Stimulated activated naive CD8-positive, alpha-beta T cell treated with anti-CD3 and anti-CD28 coated beads, Interleukin-15, amount 100 ng/mL, for 72 hours (primary cell): Measurements from ENCODE around the gene MINDY2.
A peak's percentile ranks its signal among the peaks of the same experiment; 100 is the strongest.
"Not testable (repeated sequence)": the region's sequence is repeated elsewhere in the genome, so short reads cannot be mapped to it uniquely, and the experiment has no call there.

Experiments used
- ATAC-seq: fragments of 150-1000 bp; cut with Tn5 transposase; 2 replicates; pipeline ENCODE4 v1.10.0; 2021; ENCODE audit warnings: mild to moderate bottlenecking, moderate library complexity
- DNase-seq, 2 donors: peaks; one replicate each; pipeline ENCODE4 v3.0.0; 2021 to 2022
- H3K27ac Mint-ChIP-seq, 2 donors: one replicate each; pipeline ENCODE4 v1.8.0; 2022; ENCODE audit warnings: mild to moderate bottlenecking in 2 of 2, mixed read lengths in 2 of 2, moderate library complexity in 2 of 2
- H3K27me3 Mint-ChIP-seq: one replicate; pipeline ENCODE4 v1.8.0; 2022; ENCODE audit warnings: mixed read lengths
- H3K4me1 Mint-ChIP-seq: one replicate; pipeline ENCODE4 v1.8.0; 2022; ENCODE audit warnings: mild to moderate bottlenecking, mixed read lengths
- H3K4me3 Mint-ChIP-seq, 2 donors: one replicate each; pipeline ENCODE4 v1.8.0; 2022; ENCODE audit warnings: mild to moderate bottlenecking in 2 of 2, mixed read lengths in 2 of 2, moderate library complexity in 1 of 2
- H3K9me3 Mint-ChIP-seq, 2 donors: one replicate each; pipeline ENCODE4 v1.8.0; 2022; ENCODE audit warnings: mixed read lengths in 2 of 2

MINDY2 gene

DNA sequence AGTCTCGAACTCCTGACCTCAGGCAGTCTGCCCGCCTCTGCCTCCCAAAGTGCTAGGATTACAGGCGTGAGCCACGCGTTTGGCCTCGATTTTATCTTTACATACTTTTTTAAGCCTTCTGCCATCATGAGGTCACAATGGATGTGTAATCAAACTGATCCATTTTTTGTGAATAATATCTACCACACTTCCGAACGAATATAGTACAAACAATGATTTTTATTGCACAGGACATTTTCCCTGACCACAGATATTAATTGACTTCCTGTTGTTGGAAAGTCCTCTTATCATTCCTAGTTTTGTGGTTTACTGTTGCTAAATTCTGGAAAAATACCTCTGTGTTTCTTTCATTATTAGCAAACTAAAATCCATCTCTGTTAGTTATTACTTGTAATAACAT lies 68.9 kb downstream of the MINDY2 start:
- no peaks in the 10 kb centered on the region for H3K9me3 Mint-ChIP-seq
- DNase-seq (no peak), ATAC-seq (no peak)
- H3K27me3 Mint-ChIP-seq, result no peaks in the 10 kb centered on the region
- H3K4me1 Mint-ChIP-seq, result no peaks in the 10 kb centered on the region
- H3K4me3 Mint-ChIP-seq, result no peak overlapping the region
- no peak overlapping the region for H3K27ac Mint-ChIP-seq

DNA sequence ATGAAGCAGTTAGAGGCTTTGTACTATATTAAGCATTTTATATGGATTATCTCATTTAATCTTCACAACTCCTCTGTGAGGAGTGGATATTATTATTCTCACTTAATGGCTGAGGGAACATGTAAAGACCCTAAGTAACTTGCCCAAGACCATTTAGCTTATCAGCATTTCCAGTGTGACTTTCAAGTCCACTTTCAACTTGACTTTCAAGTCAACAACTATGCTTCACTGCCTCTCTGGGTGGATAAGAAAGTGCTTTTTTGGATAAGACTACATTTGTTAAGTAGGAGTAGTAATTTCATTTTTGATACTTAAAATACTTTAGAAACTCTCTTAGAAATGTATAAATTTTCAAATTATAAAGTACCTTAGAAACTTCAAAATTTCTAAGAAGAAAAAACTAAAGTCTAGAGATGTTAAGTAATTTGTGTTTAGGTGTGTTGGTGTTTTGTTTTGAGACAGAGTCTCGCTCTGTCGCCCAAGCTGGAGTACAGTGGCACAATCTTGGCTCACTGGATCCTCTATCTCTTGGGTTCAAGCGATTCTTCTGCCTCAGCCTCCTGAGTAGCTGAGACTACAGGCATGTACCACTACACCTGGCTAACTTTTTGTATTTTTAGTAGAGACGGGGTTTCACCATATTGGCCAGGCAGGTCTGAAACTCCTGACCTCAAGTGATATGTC lies 71.8 kb downstream of the MINDY2 start:
- ATAC-seq (no peak), DNase-seq (no peak)
- H3K9me3 Mint-ChIP-seq, result no peaks in the 10 kb centered on the region
- no peaks in the 10 kb centered on the region for H3K4me1 Mint-ChIP-seq
- H3K4me3 Mint-ChIP-seq, result no peak overlapping the region
- no peaks in the 10 kb centered on the region for H3K27me3 Mint-ChIP-seq
- no peak overlapping the region for H3K27ac Mint-ChIP-seq

DNA sequence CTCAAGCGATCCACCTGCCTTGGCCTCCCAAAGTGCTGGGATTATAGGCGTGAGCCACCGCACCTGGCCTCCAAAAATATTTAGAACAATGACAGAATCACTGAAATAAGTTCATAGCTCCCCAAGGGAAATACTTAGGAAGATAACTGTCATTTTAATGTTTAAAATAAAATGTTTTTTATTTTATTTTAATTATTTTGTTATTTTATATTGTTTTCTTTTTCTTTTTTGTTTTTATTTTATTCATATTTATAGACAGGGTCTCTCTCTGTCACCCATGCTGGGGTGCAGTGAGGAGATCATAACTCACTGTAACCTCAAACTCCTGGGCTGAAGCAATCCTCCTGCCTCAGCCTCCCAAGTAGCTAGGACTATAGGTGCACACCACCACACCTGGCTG lies 80.1 kb downstream of the MINDY2 start:
- H3K4me1 Mint-ChIP-seq, H3K9me3 Mint-ChIP-seq, H3K27ac Mint-ChIP-seq, ATAC-seq, DNase-seq, H3K4me3 Mint-ChIP-seq, H3K27me3 Mint-ChIP-seq: not testable (repeated sequence)

DNA sequence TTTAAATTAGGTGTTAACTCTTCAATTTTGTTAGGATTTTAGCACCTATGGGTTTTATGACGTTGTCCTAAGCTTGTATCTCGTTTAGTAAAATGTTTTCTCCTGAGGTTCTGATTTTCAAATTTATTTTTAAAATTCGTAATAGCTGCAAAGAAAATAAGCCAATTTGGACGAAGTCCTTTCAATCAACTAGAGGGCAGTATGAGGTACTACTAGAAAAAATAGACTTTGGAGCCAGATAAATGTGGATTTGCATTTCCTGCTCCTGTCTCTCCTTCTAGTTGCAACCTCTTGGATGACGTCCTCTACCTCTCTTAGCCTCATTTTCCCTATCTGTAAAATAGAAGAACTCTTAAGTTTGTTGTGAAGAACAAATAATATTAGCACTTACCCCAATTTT lies 81.2 kb downstream of the MINDY2 start:
- Mint-ChIP-seq H3K9me3 (no peaks in the 10 kb centered on the region), H3K27me3 (no peaks in the 10 kb centered on the region), H3K4me1 (no peaks in the 10 kb centered on the region), H3K4me3 (no peak overlapping the region), H3K27ac (no peak overlapping the region)
- DNase-seq (no peak), ATAC-seq (no peak)

DNA sequence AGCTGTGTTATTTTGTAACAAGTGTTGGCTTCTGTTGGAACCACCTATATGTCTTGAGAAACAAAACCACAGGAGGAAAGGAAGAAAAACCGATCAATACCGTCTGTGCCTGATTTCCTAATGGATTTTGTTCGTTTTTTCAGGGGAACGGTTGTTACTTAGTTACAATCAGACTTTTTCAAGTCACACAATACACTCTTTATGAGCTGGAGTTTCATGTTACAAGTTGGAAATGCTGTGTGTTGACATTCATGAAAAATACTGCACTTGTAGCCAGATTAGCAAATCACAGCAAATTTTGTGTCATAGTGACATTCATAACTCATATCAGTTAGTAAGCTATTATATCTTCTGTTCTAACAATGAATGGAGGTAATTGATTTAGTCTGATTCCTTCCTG lies 83.5 kb downstream of the MINDY2 start:
- ATAC-seq, result no peak
- Mint-ChIP-seq H3K27me3 (no peaks in the 10 kb centered on the region), H3K4me3 (no peak overlapping the region), H3K27ac (no peak overlapping the region), H3K4me1 (no peaks in the 10 kb centered on the region), H3K9me3 (no peaks in the 10 kb centered on the region)
- no peak for DNase-seq

DNA sequence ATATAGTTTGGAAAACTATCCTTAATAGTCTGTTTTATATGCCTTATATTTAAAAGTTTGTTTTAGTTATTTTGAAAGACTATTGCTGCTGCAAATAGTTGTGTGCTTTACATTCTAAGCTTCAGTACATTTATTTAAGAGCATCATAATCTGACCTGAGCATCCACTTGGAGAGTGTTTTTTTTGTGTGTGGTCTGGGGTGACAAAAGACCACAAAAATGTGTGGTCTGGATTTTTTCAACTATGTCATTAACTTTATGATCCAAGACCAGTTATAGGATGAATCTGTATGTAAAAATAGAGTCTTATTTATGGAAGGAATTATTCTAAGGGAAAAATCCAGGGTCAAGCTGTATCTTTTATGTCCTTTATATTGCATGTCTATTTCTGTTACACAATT lies 85.0 kb downstream of the MINDY2 start:
- no peak overlapping the region for H3K27ac Mint-ChIP-seq
- DNase-seq, result no peak
- H3K27me3 Mint-ChIP-seq, result no peaks in the 10 kb centered on the region
- H3K4me1 Mint-ChIP-seq, result no peaks in the 10 kb centered on the region
- no peaks in the 10 kb centered on the region for H3K9me3 Mint-ChIP-seq
- ATAC-seq, result no peak
- no peak overlapping the region for H3K4me3 Mint-ChIP-seq

DNA sequence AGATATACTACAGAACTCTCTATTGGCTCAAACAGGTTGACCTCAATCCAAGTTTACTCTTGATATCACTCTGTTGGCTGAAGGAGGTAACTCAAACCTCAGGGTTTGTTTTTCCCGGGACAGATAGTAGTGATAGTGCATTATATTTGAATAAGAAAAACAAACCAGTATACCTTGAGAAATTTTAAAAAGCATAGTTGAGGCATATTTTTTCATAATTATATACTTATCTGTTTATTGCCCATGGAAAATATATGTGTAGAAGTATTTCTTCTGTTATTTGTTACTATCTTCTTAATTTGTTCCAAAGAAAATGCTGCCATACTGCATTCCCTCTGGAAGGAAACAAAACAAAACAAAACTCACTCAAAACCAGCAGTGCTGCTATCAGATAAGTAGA lies 85.5 kb downstream of the MINDY2 start:
- not testable (repeated sequence) for H3K4me3 Mint-ChIP-seq, ATAC-seq, H3K27ac Mint-ChIP-seq, H3K4me1 Mint-ChIP-seq, DNase-seq, H3K9me3 Mint-ChIP-seq, H3K27me3 Mint-ChIP-seq

DNA sequence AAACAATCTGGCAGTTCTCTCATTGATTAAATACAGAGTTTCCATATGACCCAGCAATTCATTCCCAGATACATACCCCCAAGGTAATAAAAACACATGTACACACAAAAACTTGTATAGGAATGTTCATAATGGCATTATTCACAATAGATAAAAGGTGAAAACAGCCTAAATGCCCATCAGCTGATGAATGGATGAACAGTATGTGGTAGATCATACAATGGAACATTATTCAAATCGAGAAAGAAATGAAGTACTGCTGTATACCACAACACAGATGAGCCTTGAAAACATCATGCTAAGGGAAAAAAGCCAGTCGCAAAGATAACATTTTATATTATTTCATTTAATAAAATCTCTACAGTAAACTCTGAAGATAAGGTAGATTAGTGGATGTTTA lies 91.2 kb downstream of the MINDY2 start:
- Mint-ChIP-seq H3K27me3 (peaks cover 15% of the 10 kb centered on the region), H3K27ac (no peak overlapping the region), H3K4me3 (no peak overlapping the region), H3K4me1 (peaks cover 23% of the 10 kb centered on the region), H3K9me3 (no peaks in the 10 kb centered on the region)
- ATAC-seq (no peak), DNase-seq (no peak)

DNA sequence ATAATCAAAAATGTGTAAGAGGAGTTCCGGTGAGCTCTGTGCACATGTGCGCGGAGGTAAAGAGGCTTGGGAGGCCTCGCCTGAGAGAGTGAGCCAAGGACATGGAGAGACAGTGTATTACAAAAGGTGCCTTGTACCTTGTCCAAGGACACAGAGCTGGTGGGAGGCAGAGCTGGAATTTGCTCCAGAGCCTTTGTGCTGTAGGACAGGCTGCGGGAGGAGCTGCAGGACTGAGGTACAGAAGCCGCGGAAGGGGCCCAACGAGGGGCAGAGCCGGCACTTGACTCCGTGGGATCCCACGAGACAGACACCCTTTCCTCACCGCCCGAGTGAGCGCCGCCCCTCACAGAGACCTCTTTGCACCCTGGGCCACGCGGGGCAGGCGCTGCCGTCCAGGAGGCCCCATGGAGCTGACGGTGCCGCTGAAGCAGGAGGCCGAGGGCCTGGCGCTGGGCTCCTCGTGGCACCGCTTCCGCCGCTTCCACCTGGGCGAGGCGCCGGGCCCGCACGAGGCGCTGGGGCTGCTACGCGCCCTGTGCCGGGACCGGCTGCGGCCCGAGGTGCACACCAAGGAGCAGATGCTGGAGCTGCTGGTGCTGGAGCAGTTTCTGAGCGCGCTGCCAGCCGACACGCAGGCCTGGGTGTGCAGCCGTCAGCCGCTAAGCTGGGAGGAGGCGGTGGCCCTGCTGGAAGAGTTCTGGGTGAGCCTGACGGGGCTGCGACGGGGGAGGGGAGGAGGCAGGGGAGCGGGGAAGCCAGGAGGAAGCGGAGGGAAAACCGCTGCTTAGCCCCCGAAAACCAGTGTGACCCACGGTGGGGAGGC lies 93.7 kb downstream of the MINDY2 start:
- Mint-ChIP-seq H3K4me3 (peak overlapping the region in 1 of 2 donors; percentile 66), H3K4me1 (peaks cover 23% of the 10 kb centered on the region), H3K27ac (no peak overlapping the region), H3K9me3 (no peaks in the 10 kb centered on the region), H3K27me3 (peaks cover 15% of the 10 kb centered on the region)
- ATAC-seq (peak; percentile 64), DNase-seq (peak in 1 of 2 donors; percentile 9)

DNA sequence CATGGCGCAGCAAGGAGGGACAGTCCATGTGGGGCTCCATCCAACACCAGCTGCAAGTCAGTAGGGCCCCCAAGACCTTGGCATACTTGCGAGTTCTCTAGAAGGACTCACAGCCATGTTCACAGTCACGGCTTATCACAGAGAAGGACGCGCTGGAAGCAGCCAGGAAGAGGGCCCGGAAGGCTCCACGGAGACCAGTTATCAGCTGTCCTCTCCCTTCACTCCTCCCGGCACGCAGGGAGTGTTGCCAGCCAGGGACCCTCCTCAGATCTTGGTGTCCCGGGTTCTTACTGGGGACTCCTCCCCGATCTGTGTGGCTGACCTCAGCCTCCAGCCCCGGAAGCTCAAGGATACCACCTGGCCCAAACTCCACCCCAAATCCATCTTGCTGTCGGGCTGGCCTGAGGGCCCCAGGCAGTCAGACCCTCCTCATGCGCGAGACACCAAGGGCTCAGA lies 94.4 kb downstream of the MINDY2 start:
- peak overlapping the region in 1 of 2 donors; percentile 66 for H3K4me3 Mint-ChIP-seq

DNA sequence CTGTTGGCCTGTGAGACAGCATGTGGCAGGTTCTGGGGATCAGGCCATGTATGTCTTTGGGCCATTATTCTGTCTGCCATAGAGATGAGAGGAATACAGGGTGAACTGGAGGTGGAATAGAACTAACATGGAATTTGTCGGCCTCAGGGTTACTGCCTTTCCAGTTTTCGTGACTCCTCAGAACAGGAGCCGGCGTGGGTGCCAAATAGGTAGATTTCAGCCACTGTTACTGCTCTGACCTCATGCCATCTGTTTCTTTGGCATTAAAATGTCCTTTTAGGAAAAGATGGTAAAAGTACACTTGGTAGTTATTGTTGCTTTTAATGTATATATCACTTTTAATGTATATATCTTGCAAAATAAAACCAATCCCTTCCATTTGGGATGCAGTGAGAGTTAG lies 96.8 kb downstream of the MINDY2 start:
- Mint-ChIP-seq H3K4me3 (no peak overlapping the region), H3K27me3 (peaks cover 15% of the 10 kb centered on the region), H3K9me3 (no peaks in the 10 kb centered on the region), H3K27ac (no peak overlapping the region), H3K4me1 (peaks cover 12% of the 10 kb centered on the region)
- ATAC-seq, result no peak
- no peak for DNase-seq

More for the DNA sequence above, 94.4 kb downstream of the MINDY2 start:
- peaks cover 23% of the 10 kb centered on the region for H3K4me1 Mint-ChIP-seq
- DNase-seq, result no peak
- H3K27ac Mint-ChIP-seq, result no peak overlapping the region
- peaks cover 15% of the 10 kb centered on the region for H3K27me3 Mint-ChIP-seq
- peak; percentile 20 for ATAC-seq
- no peaks in the 10 kb centered on the region for H3K9me3 Mint-ChIP-seq

DNA sequence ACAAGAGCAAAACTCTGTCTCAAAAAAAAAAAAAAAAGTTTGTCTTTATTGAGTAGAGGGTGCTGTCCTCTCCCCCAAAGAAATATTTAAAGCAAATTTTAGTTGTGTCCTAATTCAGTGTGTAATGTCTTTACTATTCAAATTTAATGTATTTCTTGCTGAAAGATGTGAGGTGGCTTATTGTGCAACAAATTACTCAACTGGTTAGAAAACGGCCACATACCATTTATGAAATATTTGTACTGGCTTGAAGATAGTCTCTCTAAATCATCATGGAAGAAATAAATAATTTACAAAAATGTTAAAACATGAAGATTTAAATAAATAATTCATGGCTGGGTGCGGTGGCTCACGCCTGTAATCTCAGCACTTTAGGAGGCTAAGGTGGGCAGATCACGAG lies 99.3 kb downstream of the MINDY2 start:
- H3K27ac Mint-ChIP-seq, result no peak overlapping the region
- H3K4me1 Mint-ChIP-seq, result no peaks in the 10 kb centered on the region
- no peak for DNase-seq
- ATAC-seq, result no peak
- H3K27me3 Mint-ChIP-seq, result no peaks in the 10 kb centered on the region
- H3K9me3 Mint-ChIP-seq, result no peaks in the 10 kb centered on the region
- no peak overlapping the region for H3K4me3 Mint-ChIP-seq

DNA sequence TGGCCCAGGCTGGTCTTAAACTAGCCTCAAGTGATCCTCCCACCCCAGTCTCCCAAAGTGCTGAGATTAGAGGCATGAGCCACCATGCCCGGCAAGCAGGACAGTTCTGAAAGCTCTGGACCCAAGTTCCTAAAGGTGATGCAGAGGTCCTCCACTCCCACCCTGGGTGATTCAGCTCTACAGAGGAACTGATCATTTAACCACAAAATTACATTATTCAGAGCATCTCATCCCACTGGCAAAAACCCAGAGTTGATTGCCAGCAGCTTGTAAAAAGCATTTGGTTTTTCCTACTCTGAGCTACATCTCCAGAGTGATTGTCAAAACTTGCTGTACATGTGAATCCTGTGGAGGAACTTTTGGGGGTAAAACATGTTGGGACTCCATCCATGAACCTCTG lies 102.2 kb downstream of the MINDY2 start:
- Mint-ChIP-seq H3K4me1 (no peaks in the 10 kb centered on the region), H3K4me3 (no peak overlapping the region), H3K27me3 (no peaks in the 10 kb centered on the region), H3K9me3 (no peaks in the 10 kb centered on the region), H3K27ac (no peak overlapping the region)
- ATAC-seq (no peak), DNase-seq (no peak)

DNA sequence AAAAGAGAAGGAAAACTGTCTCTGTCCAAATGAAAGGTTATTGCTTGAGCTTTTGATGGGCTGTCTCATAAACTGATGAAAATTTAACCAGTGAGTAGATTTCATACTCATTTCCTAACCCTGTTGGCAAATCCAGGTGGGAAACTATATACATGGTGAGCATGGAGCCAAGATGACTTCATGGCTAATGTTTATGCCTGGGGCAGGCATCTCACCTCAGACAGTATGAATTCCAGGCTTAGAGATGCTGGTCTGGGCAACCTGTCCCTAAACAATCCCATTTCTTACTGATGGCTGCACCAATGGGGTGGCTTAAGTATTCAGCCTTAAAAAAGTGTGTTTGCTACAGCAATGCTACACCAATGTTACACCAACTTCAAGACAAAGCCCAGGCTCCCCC lies 104.2 kb downstream of the MINDY2 start:
- DNase-seq (no peak), ATAC-seq (no peak)
- no peak overlapping the region for H3K27ac Mint-ChIP-seq
- no peaks in the 10 kb centered on the region for H3K4me1 Mint-ChIP-seq
- H3K27me3 Mint-ChIP-seq, result no peaks in the 10 kb centered on the region
- H3K9me3 Mint-ChIP-seq, result no peaks in the 10 kb centered on the region
- H3K4me3 Mint-ChIP-seq, result no peak overlapping the region

DNA sequence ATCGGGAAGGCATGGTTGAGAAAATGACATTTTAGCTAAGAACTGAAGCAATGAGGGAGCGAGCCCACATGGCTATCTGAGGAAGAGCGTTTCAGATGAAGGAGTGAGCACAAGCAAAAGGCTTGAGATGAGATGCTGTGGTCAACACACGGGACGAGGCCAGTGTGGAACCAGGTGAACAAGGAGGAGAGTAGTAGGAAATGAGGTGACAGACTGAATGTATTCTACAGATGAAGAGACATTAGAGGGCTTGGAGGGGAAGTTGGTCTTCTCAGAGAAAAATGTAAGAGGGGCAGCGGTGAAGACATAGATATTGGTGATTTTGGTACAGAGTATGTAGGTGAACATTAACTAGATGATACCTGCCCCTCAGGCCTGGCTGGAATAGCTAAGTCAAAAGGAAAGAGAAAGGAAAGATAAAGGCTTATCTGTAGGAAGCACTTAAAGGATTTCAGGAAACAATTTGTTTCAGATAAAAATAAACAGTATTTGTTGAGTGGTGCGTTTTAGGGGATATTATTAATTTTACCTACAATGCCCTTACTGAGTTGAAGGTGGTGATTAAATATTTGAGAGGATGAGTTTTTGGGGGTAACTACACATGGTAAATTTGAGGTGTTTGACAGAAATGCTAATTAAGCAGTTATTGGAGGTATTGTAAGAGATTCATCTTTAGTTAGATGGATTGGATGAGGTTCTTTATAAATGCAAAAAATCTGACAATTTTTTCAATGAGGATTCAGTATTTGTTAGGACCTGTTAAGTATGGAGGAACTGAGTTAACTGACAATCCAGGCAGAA lies 105.4 kb downstream of the MINDY2 start:
- H3K4me3 Mint-ChIP-seq, result no peak overlapping the region
- no peaks in the 10 kb centered on the region for H3K4me1 Mint-ChIP-seq
- no peaks in the 10 kb centered on the region for H3K27me3 Mint-ChIP-seq
- H3K27ac Mint-ChIP-seq, result peak overlapping the region in 1 of 2 donors; percentile 12
- DNase-seq (no peak), ATAC-seq (no peak)
- H3K9me3 Mint-ChIP-seq, result no peaks in the 10 kb centered on the region
